NCI-H187 (cell line): ENCODE results near the gene HPN.
"Not testable (repeated sequence)": the region's sequence is repeated elsewhere in the genome, so short reads cannot be mapped to it uniquely, and the experiment has no call there.

Experiments used
- DNase-seq, 2 experiments: peaks; one replicate each; lab custom pipeline; 2025; lab: John Stamatoyannopoulos, UW

Gene HPN

GRCh38 chr19:35009424-35010415 is 31.8 kb upstream of the HPN start:
- DNase-seq: no peak

GRCh38 chr19:35011091-35011689 is 30.3 kb upstream of the HPN start:
- no peak for DNase-seq

GRCh38 chr19:35011737-35012682 is 29.5 kb upstream of the HPN start:
- no peak for DNase-seq

GRCh38 chr19:35013041-35013819 is 28.3 kb upstream of the HPN start:
- DNase-seq: no peak

- DNase-seq: no peak
Observed at GRCh38 chr19:35013820-35014754, 27.4 kb upstream of the HPN start.

GRCh38 chr19:35014774-35015173 is 26.7 kb upstream of the HPN start:
- DNase-seq: not testable (repeated sequence)

GRCh38 chr19:35015270-35015953 is 26.1 kb upstream of the HPN start:
- DNase-seq: no peak

GRCh38 chr19:35015954-35016351 is 25.6 kb upstream of the HPN start:
- no peak for DNase-seq

GRCh38 chr19:35017507-35017906 is 24.0 kb upstream of the HPN start:
- no peak for DNase-seq

GRCh38 chr19:35018379-35018778 is 23.1 kb upstream of the HPN start:
- no peak for DNase-seq

GRCh38 chr19:35019144-35019543 is 22.4 kb upstream of the HPN start:
- no peak for DNase-seq

GRCh38 chr19:35021016-35021415 is 20.5 kb upstream of the HPN start:
- DNase-seq: no peak

- DNase-seq: no peak
Observed at GRCh38 chr19:35021596-35021995, 19.9 kb upstream of the HPN start.

GRCh38 chr19:35022460-35022859 is 19.1 kb upstream of the HPN start:
- no peak for DNase-seq

- DNase-seq: no peak
Observed at GRCh38 chr19:35023428-35023827, 18.1 kb upstream of the HPN start.

GRCh38 chr19:35024095-35024494 is 17.4 kb upstream of the HPN start:
- DNase-seq: no peak

- no peak for DNase-seq
Observed at GRCh38 chr19:35025969-35026368, 15.6 kb upstream of the HPN start.

GRCh38 chr19:35026418-35026817 is 15.1 kb upstream of the HPN start:
- no peak for DNase-seq

GRCh38 chr19:35027009-35027408 is 14.5 kb upstream of the HPN start:
- DNase-seq: no peak
